Inferior parietal cortex (tissue), 1 donor: ENCODE data around the gene TCTN2.

ENCODE experiments used
- DNase-seq: peaks from one replicate; pipeline ENCODE4 v3.0.0-alpha.2; 2016; ENCODE audit errors: extremely low spot score

TCTN2 gene

DNA sequence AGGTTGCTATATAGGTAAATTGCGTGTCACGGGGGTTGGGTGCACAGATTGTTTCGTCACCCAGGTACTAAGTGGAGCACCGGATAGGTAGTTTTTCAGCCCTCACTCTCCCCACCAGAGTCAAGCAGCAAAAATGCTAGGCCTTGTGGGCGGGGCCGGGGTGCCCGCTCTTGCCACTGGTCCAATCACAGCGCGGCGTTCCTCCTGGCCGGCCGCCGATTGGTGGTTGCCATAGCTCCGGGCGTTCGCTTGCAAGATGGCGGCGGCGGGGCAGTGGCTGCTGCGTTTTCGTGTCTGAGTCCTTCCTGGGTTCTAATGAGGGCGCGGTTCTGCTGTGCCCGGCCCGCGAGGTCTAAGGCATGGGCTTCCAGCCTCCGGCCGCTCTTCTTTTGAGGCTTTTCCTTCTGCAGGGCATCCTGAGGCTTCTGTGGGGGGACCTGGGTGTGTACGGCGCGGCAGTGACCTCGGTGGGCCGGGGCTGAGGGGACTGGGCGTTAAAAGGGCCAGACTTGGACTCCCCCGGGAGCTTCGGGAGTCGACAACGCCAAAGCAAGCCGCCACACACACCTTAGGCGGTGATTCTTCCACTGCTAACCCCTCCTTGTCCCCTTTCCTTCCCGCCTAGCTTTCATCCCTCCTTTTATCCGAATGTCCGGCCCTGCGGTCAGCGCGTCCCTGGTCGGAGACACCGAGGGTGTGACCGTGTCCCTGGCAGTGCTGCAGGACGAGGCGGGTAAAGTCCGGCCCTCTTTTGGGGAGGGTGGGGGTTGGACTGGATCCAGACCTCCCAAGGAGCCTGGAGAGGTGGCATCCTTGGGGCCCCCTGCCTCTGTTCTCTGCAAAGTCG lies at the start of gene TCTN2:
Gene TCTN2 (plus strand): TSS at position 232 of the 847 bp plus-strand sequence. CDS start 128 bp downstream, at position 360.
- DNase-seq: peak; percentile 90

DNA sequence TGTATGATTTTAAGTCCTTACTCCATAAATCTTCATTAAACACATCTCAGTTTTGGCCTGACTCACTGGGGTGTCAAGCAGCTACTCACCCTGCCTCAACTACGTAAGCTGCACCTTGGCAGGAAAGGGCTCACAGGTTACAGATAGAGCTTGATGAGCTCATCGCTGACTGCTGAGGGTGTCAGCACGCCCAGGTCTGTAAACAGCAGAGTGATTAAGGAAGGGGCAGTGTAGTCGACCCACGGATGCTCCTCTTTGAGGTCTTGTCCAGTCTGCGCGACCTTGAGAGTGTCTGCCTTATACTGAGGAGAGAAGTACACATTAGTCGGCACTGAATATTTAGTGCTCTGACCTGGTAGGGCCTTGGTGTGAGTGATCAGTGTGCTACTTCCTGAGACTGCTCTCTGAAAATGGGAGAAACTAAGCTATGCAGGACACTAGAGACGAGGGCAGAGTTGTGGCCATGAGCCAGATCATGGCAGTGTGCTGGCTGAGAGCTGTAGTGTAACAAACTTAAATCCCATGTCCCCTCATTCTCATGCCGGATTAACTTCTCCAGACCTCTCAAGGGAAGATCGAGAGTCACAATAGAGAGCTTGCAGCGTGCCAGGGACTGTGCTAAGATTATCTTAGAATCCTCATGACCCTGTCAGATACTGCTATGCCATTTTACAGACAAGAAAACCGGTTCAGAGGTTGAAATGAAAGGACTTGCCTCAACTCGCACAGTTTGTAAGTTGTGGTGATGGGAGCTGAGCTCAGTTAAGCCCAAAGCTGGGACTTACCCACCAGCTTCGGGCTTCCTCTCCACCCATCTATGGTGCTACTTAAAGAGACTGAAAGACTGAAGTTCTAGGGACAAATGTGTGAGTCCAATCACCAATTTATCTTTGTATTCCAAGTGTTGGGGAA lies 49.0 kb upstream of the TCTN2 start:
- no peak for DNase-seq

DNA sequence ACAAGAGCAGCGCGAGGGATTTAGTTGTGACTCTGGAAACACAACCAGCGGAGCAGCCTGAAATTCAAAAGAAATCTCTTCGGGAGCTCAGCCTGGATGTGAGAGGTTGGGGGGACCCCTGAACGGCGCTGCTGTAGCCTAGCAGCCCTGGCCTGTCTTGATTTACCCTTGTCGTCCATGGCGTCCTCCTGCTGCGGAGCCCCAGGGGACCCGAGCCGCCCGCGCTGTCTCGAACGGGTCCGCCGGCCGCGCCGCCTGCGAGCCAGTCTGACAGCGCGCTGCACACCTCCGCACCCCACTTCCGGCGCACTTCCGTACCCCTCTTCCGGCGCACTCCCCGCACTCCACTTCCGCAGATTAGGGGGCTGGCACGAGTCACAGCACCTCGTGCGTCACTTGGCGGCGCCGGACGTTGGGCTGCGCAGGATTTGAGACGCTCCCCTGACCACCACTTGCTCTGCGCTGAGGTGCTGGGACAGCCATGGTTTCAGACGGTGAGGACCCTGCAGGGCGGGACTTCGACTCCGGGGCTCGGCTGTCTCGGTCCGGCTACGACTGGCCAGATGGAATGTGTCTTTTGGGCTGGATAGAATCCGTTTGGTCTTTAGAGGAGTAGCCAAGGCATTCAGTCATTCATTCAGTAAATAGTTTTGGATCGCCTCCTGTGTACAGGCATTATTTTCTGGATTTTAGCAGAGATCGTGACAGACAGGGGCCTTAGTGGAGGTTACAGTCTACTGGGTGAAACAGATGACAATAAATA lies 37.4 kb upstream of the TCTN2 start, which contains the start of the genes EIF2B1 and GTF2H3:
Gene EIF2B1 (minus strand): TSS at position 308 of the 763 bp plus-strand sequence. CDS start 129 bp downstream, at position 179.
Gene GTF2H3 (plus strand): TSS at position 451 of the 763 bp plus-strand sequence. CDS start 31 bp downstream, at position 482.
- peak; percentile 98 for DNase-seq

DNA sequence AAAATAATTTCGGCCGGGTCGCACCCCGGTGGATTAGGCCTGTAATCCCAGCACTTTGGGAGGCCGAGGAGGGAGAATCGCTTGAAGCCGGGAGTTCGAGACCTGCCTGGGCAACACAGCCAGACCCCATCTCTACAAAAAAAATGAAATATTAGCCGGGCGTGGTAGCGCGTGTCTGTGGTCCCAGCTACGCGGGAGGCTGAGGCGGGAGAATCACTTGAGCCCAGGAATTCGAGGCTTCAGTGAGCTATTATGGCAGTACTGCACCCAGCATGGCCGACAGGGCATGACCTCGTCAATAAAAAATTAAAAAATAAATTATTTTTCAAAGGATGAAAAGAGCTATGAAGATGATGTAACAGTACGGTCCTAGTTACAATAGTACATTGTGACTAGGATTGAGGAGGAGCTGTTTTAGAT lies 36.8 kb upstream of the TCTN2 start:
- DNase-seq: no peak

DNA sequence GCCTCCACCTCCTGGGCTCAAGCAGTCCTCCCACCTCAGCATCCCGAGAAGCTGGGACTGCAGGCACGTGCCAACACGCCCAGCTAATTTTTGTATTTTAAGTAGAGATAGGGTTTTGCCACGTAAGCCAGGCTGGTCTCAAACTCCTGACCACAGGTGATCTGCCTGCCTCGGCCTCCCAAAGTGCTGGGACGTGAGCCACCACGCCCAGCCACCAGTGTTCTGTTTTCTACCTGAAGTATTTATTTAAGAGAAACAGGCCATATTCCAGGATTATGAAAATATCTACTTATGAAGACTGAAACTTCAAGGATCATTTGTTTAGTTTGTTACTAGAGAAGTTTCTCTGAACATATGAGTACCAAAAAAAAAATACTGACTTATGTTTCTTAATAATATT lies 27.0 kb upstream of the TCTN2 start:
- no peak for DNase-seq

DNA sequence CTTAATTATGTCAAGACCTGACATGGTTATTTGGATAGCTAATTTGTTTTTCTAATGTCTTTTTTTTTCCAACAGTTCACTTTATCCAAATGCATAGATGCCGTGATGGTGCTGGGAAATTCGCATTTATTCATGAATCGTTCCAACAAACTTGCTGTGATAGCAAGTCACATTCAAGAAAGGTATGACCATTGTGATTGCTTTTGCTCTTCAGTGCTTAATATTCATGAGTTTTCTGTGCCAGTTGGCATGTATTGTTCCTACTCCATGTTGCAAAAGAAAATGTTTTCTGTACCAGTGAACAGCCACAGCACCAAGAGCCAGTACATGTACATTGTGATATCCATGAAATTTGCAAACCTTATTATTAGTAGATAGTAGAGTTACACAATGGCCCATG lies 25.5 kb upstream of the TCTN2 start:
- DNase-seq: no peak

DNA sequence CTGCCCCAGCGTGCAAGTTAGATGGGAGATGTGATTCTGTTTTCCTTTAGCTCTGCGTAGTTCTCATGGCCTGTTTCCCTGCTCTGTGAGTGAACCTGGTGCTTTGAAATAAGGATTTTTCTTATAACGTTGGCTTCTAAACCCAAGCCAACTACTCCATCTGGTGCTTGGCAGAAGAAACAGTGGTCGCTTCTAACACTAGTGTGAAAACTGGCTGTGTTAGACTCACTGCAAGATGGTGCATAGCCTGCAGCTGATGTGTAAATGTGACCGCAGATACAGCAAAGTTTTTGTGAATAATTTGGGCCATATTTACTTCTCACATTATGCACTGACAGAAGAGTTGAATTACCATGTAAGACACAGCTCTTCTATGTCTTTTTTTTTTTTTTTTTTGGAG lies 25.0 kb upstream of the TCTN2 start:
- DNase-seq: peak; percentile 50

DNA sequence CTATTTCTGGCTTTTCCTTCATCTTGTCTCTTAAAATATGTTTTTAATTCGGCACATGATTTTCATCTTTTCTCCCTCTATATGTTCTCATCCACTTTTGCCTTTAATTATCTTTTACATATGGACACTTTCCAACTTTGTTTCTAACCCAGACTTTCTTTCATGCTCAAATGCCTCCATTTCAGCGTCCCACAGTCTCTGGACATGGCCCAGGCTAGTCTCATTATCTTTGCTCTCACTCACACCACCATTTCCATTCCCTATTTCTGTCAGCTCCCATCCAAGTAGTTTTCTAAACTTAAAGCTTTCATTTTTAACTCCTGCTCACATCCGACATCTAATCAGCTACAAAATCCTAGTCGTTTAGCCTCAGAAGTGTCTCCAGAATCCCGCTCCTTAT lies 22.5 kb upstream of the TCTN2 start:
- no peak for DNase-seq

DNA sequence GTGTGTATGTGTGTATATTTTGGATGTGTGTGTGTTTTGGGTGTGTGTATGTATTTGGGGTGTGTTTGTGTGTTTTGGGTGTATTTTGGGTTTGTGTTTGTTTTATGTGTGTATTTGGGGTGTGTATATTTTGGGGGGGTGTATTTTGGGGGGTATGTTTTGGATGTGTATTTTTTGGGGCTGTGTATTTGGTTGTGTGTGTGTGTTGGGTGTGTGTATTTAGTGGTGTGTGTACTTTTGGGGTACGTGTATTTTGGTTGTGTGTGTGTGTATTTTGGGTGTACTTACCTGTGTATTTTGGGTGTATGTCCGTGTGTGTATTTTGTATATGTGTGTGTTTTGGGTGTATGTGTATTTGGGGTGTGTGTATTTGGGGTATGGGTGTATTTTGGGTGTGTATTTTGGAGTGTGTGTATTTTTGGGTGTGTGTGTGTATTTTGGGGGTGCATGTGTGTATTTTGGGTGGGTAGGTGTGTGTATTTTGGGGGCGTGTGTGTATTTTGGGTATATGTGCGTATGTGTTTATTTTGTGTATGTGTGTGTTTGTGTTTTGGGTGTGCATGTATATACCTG lies 16.7 kb upstream of the TCTN2 start:
- no peak for DNase-seq

DNA sequence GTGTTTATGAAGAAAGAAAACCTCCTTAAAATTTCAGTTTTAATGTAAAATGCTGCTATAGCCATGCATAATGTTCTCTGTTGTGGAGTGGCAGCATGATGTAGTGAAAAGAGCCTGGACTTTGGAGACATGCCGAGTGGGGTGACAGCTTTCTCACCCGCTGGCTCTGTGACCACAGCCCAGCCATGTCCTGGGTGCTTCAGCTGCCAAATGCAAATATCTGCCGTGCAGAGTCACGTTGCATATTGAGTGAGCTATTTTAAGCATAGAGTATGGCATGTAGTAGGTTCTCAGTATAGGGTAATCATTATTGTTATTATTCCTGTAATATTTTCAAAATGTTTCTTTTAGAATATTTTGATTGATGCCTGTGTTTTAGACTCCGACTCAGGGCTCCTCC lies 15.5 kb upstream of the TCTN2 start:
- DNase-seq: no peak

DNA sequence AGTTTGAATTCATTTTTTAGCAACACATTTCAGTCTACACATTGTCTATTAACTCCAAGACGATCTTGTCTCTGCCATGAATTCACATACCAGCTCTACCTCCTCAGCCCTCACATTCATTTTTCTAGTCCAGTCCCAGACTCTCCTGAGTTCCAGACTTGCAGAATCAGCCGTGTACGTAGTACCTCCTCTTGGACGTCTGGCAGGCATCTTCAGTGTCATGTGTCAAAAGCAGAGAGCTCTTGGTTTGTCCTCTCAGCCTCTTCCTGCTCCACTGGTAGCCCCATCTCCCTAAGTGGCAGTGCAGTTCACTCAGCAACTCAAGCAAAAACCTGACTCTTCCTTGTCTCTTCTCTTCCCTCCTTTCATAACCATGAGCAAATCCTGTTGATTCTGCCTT lies 14.5 kb upstream of the TCTN2 start:
- DNase-seq: no peak

DNA sequence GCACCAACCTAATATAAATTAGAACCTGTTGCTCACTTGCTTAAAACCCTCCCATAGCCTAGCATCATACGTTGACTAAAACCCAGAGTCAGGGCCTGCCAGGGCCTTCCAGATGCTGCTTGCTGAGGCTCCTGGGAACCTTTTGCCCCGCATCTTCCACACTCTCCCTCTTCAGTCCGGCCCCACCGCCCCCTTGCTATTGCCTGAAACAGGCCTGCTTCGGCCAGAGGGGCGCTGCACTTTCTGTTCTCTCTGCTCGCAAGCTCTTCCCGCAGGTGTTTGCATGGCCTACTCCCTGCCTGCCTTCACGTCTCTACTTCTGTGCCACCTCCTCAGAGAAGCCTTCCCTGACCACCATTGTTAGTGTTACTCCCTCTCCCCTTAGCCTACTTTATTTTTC lies 13.7 kb upstream of the TCTN2 start:
- no peak for DNase-seq

DNA sequence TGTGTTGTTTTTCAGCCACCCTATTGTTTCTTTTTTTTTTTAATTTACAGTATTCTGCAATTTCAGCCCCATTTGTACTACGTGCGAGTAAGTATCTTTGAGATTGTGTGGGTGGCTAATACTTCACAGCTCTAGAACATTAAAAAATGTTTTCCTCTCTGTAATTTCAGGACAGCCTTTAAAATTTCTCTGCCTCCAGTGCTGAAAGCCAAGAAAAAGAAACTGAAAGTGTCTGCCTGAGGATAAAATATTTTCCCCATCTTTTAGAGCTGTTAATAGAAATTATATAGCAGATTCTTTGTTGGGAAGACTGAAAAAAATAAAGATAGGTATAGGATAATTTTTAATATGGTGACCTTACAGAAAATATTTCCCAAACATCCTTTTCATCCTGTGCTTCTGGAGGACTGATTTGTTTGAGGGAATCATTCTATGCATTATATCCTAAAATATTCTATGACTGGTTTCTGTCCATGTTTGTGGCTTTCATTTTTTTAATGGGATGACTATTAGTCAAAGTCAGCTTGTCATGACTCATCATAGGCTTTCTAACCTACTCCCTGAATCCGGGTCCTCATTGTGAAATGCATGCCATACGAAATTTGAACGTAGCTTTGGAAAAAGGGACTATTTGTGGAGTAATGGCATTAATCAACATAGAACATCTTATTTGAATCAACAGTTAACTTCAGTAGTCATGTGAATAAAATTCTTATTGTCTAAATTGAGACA lies 10.8 kb upstream of the TCTN2 start:
- DNase-seq: no peak

DNA sequence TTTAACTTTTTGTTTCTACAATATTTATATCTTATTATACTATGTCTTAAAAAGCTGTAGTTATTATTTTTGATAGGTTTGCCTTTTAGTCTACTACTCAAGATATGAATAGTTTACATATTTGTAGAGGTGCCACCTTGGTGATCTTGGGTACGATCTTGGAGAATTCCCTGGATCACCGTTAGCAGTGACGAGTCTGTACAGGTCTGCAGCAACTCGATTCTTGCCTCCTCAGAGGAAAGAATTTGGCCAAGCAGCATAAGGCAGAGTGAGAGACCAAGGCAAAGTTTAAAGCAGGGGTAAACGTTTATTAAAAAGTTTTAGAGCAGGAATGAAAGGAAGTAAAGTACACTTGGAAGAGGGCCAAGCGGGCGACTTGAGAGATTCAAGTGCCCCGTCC lies 3.1 kb upstream of the TCTN2 start:
- DNase-seq: no peak

DNA sequence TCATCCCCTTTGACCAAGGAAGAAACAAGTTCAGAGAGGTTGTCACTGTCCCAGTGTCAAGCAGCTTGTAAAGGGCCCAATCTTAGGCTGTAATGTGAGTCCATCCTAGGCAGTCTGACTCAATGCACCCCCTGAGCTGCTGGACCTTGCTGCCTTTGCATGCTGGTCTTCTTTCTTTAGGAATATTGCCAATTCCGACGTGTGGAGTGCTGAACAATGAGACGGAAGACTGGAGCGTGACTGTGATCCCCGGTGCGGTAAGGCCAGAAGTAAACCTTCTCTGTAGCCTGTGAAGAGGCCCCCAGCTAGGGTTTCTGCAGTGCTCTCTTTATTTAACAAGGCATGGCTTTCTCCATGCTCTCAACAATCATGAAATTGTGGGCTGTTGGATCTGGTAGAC lies 963 bp downstream of the TCTN2 start:
- no peak for DNase-seq

DNA sequence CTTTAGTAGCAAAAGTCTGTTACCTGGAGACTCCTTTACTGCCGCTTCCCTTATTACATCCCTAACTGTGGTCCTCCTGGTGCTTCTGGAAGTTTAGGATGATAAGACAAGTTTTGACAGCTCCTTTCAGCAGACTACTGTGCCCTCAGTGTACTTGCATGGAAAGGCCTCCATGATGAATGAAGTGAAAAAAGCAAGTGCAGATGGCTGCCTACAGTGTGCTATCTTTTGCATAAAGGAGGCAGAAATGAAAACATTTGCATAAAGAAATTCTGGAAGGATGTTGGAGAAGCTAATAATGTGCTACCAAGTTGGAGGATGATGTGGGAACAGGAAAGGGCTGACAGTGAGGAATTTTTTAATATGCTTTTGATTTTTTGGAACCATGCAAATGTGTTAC lies 4.5 kb downstream of the TCTN2 start:
- DNase-seq: no peak

DNA sequence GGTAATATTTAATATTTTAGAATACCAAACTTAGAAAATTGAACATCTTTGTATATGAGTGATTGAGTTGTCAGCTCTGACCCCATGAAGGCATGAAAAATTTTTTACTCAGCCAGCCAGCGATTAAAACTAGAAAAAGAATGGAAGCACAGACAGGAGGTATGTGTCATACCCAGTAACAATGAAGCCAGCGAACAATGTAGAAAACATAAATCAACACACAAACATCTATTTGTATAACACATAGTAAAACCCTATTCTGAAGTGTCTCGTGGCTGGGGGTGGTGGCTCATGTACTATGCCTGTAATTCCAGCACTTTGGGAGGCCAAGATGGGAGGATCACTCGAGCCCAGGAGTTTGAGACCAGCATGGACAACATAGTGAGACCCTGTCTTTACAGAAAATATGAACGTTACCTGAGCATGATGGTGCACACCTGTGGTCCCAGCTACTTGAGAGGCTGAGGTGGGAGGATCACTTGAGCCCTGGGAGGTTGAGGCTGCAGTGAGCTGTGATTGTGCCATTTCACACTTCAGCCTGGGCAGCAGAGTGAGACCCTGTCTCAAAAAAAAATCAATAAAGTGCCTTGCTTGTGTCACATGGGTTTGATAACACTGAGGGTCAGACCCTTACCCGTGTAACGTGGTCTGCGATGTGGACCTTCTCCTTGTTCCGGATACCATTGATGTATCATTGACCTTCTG lies 5.9 kb downstream of the TCTN2 start:
- no peak for DNase-seq

DNA sequence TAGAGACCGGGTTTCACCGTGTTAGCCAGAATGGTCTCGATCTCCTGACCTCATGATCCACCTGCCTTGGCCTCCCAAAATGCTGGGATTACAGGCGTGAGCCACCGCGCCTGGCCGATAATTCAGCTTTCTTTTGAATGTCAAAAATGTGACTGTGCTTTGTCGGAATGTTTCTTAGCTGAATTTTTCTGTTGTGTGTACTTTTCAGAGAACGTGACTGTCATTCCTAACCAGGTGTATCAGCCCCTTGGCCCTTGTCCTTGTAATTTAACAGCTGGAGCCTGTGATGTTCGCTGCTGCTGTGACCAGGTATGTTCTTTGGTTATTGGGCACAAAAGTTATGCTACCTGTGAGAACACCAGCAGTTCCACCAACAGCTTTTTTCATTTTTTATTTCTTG lies 8.1 kb downstream of the TCTN2 start:
- no peak for DNase-seq

DNA sequence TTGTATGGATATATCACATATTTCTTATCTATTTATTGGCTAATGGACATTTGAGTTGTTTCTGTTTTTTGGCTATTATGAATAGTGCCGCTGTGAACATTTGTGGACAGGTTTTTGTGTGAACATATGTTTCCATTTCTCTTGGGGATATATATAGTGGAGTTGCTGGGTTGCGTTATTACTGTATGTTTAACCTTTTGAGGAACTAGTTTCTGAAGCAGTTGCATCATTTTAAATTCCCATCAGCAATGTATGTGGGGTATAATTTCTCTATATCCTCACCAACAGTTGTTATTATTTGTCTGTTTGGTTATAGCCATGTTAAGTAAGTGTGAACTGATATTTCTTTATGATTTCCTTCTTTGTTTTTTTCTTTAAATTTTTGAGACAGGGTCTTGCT lies 10.7 kb downstream of the TCTN2 start:
- DNase-seq: no peak

DNA sequence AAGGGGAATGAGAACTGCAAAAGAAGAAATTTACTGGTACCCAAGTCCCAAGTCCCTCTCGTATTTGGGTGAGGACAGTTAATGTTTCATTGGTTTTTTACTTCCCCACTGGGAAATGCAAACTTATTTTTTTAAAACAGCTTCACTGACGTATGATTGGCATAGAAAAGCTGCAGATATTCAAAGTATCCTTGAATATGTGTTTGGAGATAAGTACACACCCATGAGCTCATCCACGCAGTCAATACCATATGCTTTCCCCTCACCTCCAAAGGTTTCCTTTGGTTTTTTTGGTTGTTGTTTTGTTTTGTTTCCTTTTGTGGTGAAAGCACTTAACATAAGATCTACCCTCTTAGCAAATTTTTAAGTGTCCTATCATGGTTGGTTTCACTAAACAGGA lies 13.1 kb downstream of the TCTN2 start:
- no peak for DNase-seq
